SK-N-SH treated with all-trans-retinoic acid at 6 μM for 48 hours (cell line): ENCODE data around the gene GADD45GIP1.
A peak's percentile ranks its signal among the peaks of the same experiment; 100 is the strongest.

Source experiments
- ATAC-seq: fragments of 200-7000 bp; cut with Tn5 transposase; 3 replicates; pipeline ENCODE4 v1.9.1; 2020; ENCODE audit warnings: mild to moderate bottlenecking, moderate library complexity
- ARNTL ChIP-seq: fragments of 450-650 bp; formaldehyde crosslinking; IDR thresholded peaks from 2 replicates; pipeline ENCODE4 v1.5.0; 2020; ENCODE audit warnings: low read depth, mild to moderate bottlenecking, moderate library complexity, borderline replicate concordance
- BACH2 ChIP-seq: fragments of 250-450 bp; sonication (Bioruptor Pico); IDR thresholded peaks from 2 replicates; pipeline ENCODE4 v1.9.0; 2021; ENCODE audit warnings: mild to moderate bottlenecking, borderline replicate concordance
- CSDC2 ChIP-seq: fragments of 250-450 bp; sonication (Bioruptor Pico); IDR thresholded peaks from 2 replicates; pipeline ENCODE4 v1.5.0; 2020; ENCODE audit warnings: mild to moderate bottlenecking, moderate library complexity
- CSRNP3 ChIP-seq: fragments of 250-450 bp; sonication (Bioruptor Pico); IDR thresholded peaks from 2 replicates; pipeline ENCODE4 v1.5.1; 2021; ENCODE audit warnings: mild to moderate bottlenecking, moderate library complexity
- ESRRG ChIP-seq: fragments of 250-450 bp; sonication (Bioruptor Pico); IDR thresholded peaks from 2 replicates; pipeline ENCODE4 v1.6.1; 2021; ENCODE audit warnings: mild to moderate bottlenecking
- GLIS3 ChIP-seq: fragments of 250-450 bp; sonication (Bioruptor Pico); IDR thresholded peaks from 2 replicates; pipeline ENCODE4 v1.5.0; 2020; ENCODE audit warnings: mild to moderate bottlenecking, moderate library complexity
- ISL1 ChIP-seq: fragments of 250-450 bp; sonication (Bioruptor Pico); IDR thresholded peaks from 2 replicates; pipeline ENCODE4 v2.1.2; 2022; ENCODE audit warnings: mild to moderate bottlenecking, moderate library complexity
- OSR1 ChIP-seq: fragments of 250-450 bp; sonication (Bioruptor Pico); IDR thresholded peaks from 2 replicates; pipeline ENCODE4 v1.8.0; 2022; ENCODE audit warnings: moderate library complexity, mild to moderate bottlenecking, inconsistent platforms
- PATZ1 ChIP-seq: fragments of 250-450 bp; sonication (Bioruptor Pico); IDR thresholded peaks from 2 replicates; pipeline ENCODE4 v1.8.0; 2020; ENCODE audit warnings: mild to moderate bottlenecking, moderate library complexity, borderline replicate concordance
- POU6F1 ChIP-seq: fragments of 250-450 bp; sonication (Bioruptor Pico); IDR thresholded peaks from 2 replicates; pipeline ENCODE4 v1.8.0; 2021; ENCODE audit warnings: low read depth, mild to moderate bottlenecking, moderate library complexity, borderline replicate concordance
- PPARA ChIP-seq: fragments of 250-450 bp; sonication (Bioruptor Pico); IDR thresholded peaks from 2 replicates; pipeline ENCODE4 v1.5.0; 2020; ENCODE audit warnings: mild to moderate bottlenecking, borderline replicate concordance
- RARB ChIP-seq: fragments of 250-450 bp; sonication (Bioruptor Pico); IDR thresholded peaks from 2 replicates; pipeline ENCODE4 v1.8.0; 2021; ENCODE audit warnings: mild to moderate bottlenecking, moderate library complexity
- TOX ChIP-seq: fragments of 250-450 bp; sonication (Bioruptor Pico); IDR thresholded peaks from 2 replicates; pipeline ENCODE4 v1.8.0; 2021; ENCODE audit warnings: mild to moderate bottlenecking, moderate library complexity, borderline replicate concordance
- TSHZ2 ChIP-seq: fragments of 250-450 bp; sonication (Bioruptor Pico); IDR thresholded peaks from 2 replicates; pipeline ENCODE4 v1.5.0; 2020; ENCODE audit warnings: mild to moderate bottlenecking, moderate library complexity
- ZC3H10 ChIP-seq: fragments of 250-450 bp; sonication (Bioruptor Pico); IDR thresholded peaks from 2 replicates; pipeline ENCODE4 v1.5.1; 2021; ENCODE audit warnings: mild to moderate bottlenecking, moderate library complexity
- ZFP3 ChIP-seq: fragments of 250-450 bp; sonication (Bioruptor Pico); IDR thresholded peaks from 2 replicates; pipeline ENCODE4 v1.5.0; 2020; ENCODE audit warnings: mild to moderate bottlenecking, moderate library complexity
- ZFP30 ChIP-seq: fragments of 450-650 bp; formaldehyde crosslinking; IDR thresholded peaks from 2 replicates; pipeline ENCODE4 v1.5.0; 2022; ENCODE audit warnings: mild to moderate bottlenecking, moderate library complexity
- ZNF565 ChIP-seq: fragments of 450-650 bp; formaldehyde crosslinking; conservative IDR thresholded peaks from 2 replicates; pipeline ENCODE4 v1.5.0; 2020; ENCODE audit warnings: low read depth, mild to moderate bottlenecking, moderate library complexity
- ZNF70 ChIP-seq: fragments of 450-650 bp; formaldehyde crosslinking; IDR thresholded peaks from 2 replicates; pipeline ENCODE4 v1.5.0; 2020; ENCODE audit warnings: mild to moderate bottlenecking, moderate library complexity
- ZNF8 ChIP-seq: fragments of 450-650 bp; formaldehyde crosslinking; IDR thresholded peaks from 2 replicates; pipeline ENCODE4 v1.5.0; 2020; ENCODE audit warnings: mild to moderate bottlenecking, moderate library complexity

The GADD45GIP1 gene

GRCh38 chr19:12983542-12984142 is 26.6 kb upstream of the GADD45GIP1 start (continued):
- TF ChIP-seq ZNF70 (CRISPR knock-in tag) (0 out of 2 replicates have a peak, but pooled peaks have one; percentile 56), PPARA (CRISPR knock-in tag) (peak; percentile 89; the same call in 1 of the 2 replicates), CSRNP3 (no peak), CSDC2 (CRISPR knock-in tag) (peak; percentile 96), TSHZ2 (peak; percentile 97), ZNF565 (peak; percentile 95), OSR1 (CRISPR knock-in tag) (peak; percentile 54; the same call in 1 of the 2 replicates), ZC3H10 (peak; percentile 65), ARNTL (peak; percentile 67; the same call in 1 of the 2 replicates), ZNF8 (CRISPR knock-in tag) (no peak), BACH2 (CRISPR knock-in tag) (peak; percentile 79; the same call in 1 of the 2 replicates), ISL1 (CRISPR knock-in tag) (no peak), GLIS3 (CRISPR knock-in tag) (no peak), ZFP3 (CRISPR knock-in tag) (peak; percentile 81; the same call in 1 of the 2 replicates), ESRRG (no peak)

- TF ChIP-seq ZNF70 (CRISPR knock-in tag), result no peak
- no peak for TF ChIP-seq ISL1 (CRISPR knock-in tag)
- no peak for TF ChIP-seq ZNF565
- no peak for TF ChIP-seq ZFP30 (CRISPR knock-in tag)
- TF ChIP-seq TOX, result no peak
- TF ChIP-seq GLIS3 (CRISPR knock-in tag), result no peak
- no peak for TF ChIP-seq ZNF8 (CRISPR knock-in tag)
- TF ChIP-seq CSDC2 (CRISPR knock-in tag), result no peak
- no peak for TF ChIP-seq ZFP3 (CRISPR knock-in tag)
- no peak for TF ChIP-seq RARB
- no peak for TF ChIP-seq PATZ1 (CRISPR knock-in tag)
- TF ChIP-seq CSRNP3, result no peak
- no peak for TF ChIP-seq POU6F1 (CRISPR knock-in tag)
- TF ChIP-seq TSHZ2, result no peak
- no peak for ATAC-seq
Measured at GRCh38 chr19:12983091-12983490, 26.1 kb upstream of the GADD45GIP1 start.
